Brain microvascular endothelial cell (primary cell): ENCODE results near the gene MAP1LC3A.

Source experiments
- DNase-seq: peaks from one replicate; pipeline ENCODE4 v3.0.0-alpha.2; 2020
- H3K27ac ChIP-seq: fragments of 250-450 bp; sonication (Bioruptor Pico); 2 replicates; pipeline ENCODE4 v1.5.1; 2020; ENCODE audit warnings: mild to moderate bottlenecking, moderate library complexity
- H3K27me3 ChIP-seq: fragments of 250-450 bp; sonication (Bioruptor Pico); replicated peaks from 2 replicates; pipeline ENCODE4 v1.5.1; 2020; ENCODE audit warnings: mild to moderate bottlenecking
- H3K36me3 ChIP-seq: fragments of 250-450 bp; sonication (Bioruptor Pico); replicated peaks from 2 replicates; pipeline ENCODE4 v1.5.1; 2020; ENCODE audit warnings: mild to moderate bottlenecking
- H3K4me3 ChIP-seq: 2 replicates; pipeline ENCODE4 v1.5.1; 2011; ENCODE audit warnings: low read depth, mild to moderate bottlenecking, control low read depth, low read length, moderate library complexity
- CTCF ChIP-seq: IDR thresholded peaks from 2 replicates; pipeline ENCODE4 v1.5.1; 2011; ENCODE audit warnings: low read depth, mild to moderate bottlenecking, moderate library complexity, low read length, control low read depth, inconsistent platforms; ENCODE audit errors: missing control alignments
- in situ Hi-C: cut with HindIII; loops from 2 replicates; pipeline ENCODE4 v1.10.0; 2017; ENCODE audit warnings: low sequenced_read_pairs, low pct_ligation_motif_present

Gene MAP1LC3A

GRCh38 chr20:34532756-34533155 is 25.8 kb upstream of the MAP1LC3A start:
- in situ Hi-C loops, result no loop called here
- no peak for TF ChIP-seq CTCF
- DNase-seq, result no peak
- no peaks in the 10 kb centered on the region for H3K27me3 ChIP-seq
- H3K36me3 ChIP-seq, result peaks cover 83% of the 10 kb centered on the region
- H3K27ac ChIP-seq, result no peak overlapping the region
- H3K4me3 ChIP-seq, result no peak overlapping the region

- TF ChIP-seq CTCF, result no peak
- Histone ChIP-seq H3K27me3 (no peaks in the 10 kb centered on the region), H3K36me3 (peaks cover 86% of the 10 kb centered on the region), H3K4me3 (no peak overlapping the region), H3K27ac (no peak overlapping the region)
- in situ Hi-C loops, result no loop called here
- no peak for DNase-seq
Measured at GRCh38 chr20:34534391-34535165, 23.9 kb upstream of the MAP1LC3A start.

DNA sequence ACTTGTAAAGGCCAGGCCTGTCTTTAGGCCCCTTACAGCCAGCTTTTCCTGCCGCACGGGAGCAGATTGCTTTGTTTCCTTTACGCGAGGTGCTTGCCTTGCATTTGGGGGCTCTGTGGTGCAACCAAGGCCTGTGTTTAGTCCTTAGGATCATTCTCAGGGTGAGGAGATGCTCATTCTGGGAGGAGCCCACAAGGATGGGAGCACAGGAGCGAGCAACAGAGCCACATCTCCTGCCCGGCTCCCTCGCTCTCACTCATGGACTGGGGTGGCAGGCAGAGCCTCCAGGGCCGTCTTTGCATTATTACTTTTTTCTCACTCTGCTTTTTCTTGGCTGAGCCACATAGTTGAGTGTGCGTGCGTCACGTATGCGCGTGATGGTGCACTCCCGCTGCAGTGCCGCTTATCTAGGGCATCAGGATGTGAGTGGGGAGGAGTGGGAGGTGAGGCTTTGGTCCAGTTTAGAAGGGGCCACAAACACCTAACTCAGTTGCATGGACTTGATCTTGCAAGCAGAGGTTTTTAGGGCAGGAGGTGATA is 23.1 kb upstream of the MAP1LC3A start:
- Histone ChIP-seq H3K4me3 (no peak overlapping the region), H3K36me3 (peaks cover 86% of the 10 kb centered on the region), H3K27ac (no peak overlapping the region), H3K27me3 (no peaks in the 10 kb centered on the region)
- DNase-seq, result no peak
- in situ Hi-C loops, result no loop called here
- no peak for TF ChIP-seq CTCF

- in situ Hi-C loops, result no loop called here
- no peak overlapping the region for H3K4me3 ChIP-seq
- H3K27ac ChIP-seq, result no peak overlapping the region
- peaks cover 86% of the 10 kb centered on the region for H3K36me3 ChIP-seq
- DNase-seq, result no peak
- H3K27me3 ChIP-seq, result no peaks in the 10 kb centered on the region
- TF ChIP-seq CTCF, result no peak
Measured at GRCh38 chr20:34535857-34536256, 22.7 kb upstream of the MAP1LC3A start.

DNA sequence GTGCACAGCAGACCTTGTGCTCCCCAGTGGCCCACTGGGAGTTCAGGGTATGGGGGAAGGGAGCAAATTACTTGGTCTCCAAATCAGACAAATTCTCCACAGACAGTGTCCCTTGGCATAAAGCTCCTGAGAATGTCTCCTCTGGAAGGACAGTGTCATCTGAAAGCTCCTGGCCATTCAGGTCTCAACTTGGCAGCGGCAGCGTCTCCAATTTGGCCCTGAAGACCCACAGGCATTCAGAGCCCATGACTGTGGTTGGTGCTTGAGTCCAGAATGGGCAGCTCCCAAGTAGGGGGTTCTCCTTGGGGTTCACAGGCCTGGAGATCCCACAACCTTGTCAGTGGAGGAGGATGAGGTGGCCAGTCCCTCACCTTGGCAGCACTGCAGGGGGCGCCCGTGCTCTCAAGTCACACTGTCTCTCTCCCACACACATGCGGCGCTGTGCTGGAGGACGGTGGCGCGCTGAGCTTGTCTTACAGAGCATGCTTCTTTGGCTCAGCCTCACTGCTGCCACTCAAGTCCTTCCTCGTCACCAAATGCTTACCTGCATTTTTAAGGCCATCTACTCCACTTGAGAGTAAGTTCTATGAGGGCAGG is 21.6 kb upstream of the MAP1LC3A start:
- no peak overlapping the region for H3K27ac ChIP-seq
- H3K36me3 ChIP-seq, result peaks cover 90% of the 10 kb centered on the region
- no peaks in the 10 kb centered on the region for H3K27me3 ChIP-seq
- peak; percentile 21 for DNase-seq
- in situ Hi-C loops, result no loop called here
- no peak overlapping the region for H3K4me3 ChIP-seq
- TF ChIP-seq CTCF, result peak; percentile 60
